ENCODE data around the gene NOTCH3. TPM values are rescaled to one million over a fixed set of nuclear protein-coding genes. Genes with fewer than 3 reads are reported as not detected.

NOTCH3 gene
- total RNA-seq, 1 experiment from 2014 or later = 47.3 TPM

DNA sequence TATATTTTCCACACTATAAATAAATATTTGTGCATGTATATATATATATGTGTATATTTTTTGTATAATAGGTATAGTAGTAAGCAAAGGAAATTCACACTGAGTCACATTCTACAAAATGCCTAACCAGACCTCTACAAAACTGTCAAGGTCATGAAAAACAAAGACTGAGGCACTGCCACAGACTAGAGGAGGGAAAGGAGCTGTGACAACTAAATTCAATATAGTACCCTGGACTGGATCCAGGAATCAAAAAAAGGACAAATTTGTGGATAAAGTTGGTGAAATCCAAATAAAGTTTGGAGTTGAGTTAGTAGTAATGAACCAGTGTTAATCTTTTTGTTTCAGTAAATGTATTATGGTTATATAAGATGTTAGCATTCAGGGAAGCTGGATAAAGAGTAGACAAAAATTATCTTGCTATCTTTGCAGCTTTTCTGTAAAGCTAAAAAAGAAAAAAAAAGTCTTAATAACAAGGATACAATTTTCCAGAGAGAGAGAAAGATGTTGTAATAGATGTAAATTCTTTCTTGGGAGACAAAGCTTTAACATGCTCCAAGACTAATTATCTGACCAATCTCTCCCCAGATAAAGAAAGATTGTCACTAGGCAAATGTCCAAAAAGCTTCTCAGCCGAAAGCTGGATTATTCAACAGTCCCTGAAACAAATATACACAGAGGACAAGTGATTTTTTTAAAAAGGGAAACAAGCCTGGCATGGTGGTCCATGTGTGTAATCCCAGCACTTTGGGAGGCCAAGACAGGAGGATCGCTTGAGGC is 74.5 kb downstream of the NOTCH3 start:
- DNase-seq (ENCODE audit: extremely low read depth, low read depth) = no peak

DNA sequence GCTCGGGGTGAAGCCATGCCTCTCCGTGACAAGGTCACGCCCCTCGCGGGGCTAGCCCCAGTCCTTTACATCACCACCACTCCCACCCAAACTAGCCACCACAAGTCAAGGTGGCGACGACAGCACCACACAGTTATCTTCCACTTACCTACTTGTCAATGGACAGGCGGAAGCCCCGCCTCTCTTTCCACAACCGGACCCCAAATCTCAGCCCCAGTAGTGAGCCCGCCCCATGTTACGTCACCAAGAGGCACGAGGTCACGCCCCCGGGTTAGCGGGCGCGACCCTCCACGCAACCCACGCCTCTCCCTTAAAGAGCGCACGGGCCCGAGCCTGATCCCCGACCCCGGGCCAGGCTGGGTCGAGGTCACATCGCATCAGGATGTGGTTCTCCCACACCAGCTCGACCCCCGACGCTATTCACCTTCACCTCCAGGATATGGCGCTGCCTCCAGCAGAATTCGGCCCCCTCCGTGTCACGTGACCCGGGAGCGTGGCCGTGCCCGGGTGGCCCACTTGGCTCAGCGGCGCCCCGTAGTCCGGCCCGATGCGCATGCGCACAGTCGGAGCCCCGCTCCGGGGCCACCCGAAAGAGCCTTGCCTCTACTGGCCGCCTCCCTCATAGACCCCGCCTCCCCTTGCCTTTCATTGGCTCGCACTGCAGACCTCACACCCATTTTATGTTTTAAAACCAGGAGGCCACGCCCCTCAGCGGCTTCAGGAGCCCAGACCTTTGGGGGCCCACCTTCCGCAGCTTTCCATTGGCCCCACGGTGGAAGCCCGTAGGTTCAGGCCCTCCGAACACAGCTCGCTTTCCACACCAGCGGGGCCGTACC is 75.3 kb downstream of the NOTCH3 start:
- peak; percentile 95 for DNase-seq (ENCODE audit: extremely low read depth, low read depth)

DNA sequence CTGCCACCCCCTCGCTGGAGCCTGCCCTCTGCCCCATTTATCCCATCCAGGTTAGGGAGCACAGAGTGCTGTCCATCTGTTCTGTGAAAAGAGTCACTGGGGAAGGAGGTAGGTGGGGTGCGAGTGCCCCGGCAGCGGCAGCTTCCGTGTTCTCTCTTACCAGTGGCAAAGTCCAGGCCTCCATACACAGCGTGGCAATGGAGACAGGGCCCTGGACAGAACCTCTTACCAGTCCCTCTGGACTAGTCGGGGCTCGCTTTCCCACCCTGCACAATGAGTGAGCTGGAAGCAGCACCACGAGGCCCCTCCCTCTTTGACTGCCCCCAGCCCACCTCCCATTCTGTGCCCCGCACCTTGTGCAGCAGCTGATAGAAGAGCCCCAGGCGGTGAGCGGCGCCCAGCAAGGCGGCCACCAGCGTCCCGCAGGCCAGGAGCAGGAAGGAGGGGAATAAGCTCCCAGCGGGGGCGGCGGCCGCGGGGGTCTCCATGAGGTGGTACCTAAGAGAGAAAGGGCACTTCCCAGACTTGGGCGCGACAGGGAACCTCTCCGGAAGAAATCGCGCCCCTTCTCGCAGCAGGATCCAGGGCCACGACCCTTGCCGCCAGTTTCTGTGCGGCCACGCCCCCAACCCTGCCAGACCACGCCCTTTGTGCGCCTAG is 76.1 kb downstream of the NOTCH3 start:
- no peak for DNase-seq (ENCODE audit: extremely low read depth, low read depth)

DNA sequence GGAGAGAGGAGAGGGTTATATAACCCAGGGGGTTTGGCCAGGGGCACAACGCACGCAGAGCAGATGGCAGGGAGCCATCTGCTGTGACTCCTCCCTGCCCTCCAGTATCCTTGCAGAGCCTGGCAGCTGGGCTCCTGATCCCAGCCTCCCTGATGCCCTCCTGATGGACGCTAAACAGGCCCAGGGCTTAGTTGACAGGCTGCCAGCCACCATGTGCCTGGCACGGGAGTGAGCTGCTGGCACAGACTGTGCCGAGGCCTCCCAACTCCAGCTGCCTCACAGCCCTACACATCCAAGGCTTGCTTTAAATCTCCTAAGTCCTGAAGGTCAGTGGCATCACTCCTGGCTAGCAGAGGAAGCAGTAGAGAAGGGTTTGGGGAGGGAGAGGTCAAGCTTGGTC is 76.9 kb downstream of the NOTCH3 start:
- DNase-seq (ENCODE audit: extremely low read depth, low read depth) = no peak

DNA sequence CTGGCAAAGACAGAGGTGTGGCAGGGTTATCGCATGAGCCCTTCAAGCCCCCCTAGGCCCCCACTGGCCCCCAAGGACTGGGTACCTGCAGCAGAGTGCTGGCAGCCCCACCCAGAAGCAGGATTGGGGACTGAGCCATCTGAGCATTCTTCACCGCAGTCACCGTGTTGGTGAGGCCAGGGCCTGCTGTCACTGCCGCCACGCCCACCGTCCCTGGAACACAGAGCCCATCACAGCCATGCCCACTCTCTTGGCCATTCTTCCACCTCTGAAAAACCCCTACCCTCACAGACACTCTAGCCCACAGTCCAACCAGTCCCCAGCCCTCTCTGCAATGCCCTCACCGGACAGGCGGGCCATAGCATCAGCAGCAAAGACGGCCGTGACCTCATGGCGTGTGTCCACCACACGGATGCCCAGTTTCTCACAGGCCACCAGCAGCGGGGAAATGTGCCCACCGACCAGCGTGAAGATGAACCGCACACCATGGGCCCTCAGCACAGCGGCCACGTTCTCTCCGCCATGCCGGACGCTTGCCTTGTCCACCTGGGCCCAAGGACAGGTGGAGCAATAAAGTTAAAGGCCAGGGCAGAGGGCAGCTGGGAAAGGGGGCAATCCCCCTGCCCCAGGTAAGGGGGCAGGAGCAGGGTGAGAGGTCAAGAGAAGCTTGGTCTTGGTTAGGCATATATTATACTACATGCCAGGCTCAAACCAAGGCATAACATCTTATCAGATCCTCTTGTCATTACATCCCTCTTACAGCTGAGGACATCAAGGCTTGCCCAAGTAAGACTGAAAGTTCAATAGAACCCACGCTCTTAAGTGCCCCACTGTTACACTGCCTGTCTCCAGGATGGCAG is 77.5 kb downstream of the NOTCH3 start:
- DNase-seq (ENCODE audit: extremely low read depth, low read depth) = no peak

DNA sequence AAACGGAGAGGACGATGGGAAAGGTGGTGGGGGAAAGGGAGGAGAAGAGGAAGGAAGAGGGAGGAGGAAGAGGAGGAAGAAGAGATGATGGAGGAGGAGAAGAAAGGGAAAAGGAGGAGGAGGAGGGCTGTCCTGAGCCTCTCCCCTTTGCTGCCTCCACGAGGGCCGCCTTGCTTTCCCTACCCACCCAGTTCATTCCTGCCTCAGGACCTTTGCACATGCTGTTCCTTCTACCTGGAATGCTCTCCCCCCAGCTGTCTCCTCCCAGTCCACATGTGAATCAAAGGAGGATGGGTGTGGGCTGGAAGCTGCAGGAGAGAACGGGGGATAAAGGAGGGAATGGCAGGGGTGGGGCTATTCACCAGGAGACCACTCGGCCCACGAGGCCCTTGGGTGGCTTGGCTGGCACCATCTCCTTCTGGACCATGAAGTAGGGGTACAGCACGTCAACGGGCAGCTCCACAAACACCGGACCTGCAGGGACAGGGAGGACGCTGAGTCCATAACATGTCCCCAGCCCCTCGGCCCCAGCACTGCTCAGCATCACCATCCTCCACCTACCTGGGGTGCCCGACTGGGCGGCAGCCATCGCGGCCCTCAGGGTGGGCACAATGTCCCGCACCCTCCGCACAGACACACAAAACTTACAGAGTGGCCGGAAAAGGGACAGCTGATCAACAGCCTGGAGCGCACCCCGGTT is 78.3 kb downstream of the NOTCH3 start:
- DNase-seq (ENCODE audit: extremely low read depth, low read depth) = no peak

DNA sequence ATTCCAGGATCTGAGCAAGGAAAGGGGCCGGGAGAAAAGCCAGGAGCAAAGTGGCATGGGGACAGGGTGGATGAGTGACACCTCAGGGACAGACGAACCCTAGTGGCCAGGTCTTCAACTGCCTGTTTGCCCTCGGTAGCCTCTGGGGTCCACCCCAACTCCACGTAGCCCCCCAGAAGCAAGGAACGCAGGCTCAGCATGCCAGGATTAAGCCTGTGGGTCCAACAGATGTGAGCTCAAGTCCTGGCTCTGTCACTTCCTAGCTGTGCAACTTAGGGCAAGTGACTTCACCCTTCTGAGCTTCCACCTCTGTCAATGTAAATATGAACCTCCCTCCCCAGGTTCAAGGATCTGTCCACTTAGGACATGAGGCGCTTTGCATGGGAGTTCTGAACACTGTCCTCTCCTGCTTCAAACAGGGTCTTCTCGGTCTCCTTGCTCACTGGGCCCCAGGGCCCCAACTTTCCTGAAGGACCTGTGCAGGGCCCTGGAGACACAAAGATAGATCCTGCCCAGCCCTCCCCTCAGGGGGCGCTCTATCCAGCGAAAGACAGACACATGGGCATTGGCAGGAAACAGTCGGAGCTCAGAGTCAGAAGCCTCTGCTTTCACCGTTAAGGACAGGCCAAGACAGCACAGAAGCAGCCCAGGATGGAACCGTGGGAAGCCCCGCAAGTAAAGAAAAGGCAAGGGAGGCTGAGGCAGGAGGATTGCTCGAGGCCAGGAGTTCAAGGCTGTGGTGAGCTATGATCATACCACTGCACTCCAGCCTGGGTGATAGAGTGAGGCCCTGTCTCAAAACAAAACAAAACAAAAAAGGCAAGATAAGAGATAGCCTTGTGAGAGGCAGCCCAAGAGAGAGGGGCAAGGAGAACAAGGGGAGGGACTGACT is 80.4 kb downstream of the NOTCH3 start:
- DNase-seq (ENCODE audit: extremely low read depth, low read depth) = no peak

DNA sequence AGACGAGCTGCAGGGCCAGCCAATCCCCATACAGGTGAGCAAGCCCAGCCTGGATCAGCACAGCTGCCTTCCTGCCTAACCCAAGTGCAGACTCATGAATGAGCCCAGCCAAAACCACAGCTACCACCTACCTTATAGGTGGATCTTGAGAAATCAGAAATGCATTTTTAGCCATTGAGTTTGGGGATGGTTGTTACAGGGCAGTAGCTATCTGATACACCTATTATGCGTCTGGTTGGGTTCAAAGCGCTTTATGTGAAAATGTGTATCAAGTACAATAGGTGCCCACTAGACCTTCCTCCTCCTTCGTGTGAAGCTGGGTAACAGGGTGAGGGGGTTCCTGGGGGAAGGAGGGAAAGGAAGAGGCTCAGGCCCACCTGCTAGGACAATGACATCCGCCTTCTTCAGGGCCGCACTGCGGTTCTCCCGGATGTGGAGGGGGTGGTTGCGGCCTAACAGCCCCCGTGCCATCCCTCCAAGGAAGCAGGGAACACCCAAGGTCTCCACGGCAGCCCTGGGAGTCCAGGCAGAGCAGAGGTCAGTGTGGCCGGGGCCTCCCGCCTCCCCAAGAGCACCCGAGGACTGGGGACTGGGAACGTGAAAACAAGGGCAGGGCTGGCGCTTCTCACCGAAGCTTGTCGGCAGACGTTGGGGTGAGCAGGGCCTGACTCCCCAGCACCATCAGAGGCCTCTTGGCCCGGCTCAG is 81.9 kb downstream of the NOTCH3 start:
- DNase-seq (ENCODE audit: extremely low read depth, low read depth) = no peak

DNA sequence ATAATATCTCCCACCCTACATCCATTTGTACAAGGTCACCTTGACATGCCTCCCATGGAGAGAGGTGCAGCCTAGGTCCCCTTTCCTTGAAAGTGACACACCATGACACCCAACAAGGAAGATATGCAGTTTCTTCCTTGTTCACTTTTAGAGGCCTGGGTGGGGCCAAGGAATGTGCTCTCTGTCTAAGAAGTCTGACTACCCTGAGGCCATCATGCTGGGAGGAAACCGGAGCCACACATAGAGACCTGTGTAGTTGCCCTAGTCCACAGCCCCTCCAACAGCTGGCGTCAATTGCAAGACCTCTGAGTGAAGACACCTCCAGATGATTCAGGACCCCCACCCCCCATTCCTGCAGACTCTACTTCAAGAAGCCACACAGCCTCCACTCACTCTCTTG is 82.5 kb downstream of the NOTCH3 start:
- DNase-seq (ENCODE audit: extremely low read depth, low read depth) = no peak

DNA sequence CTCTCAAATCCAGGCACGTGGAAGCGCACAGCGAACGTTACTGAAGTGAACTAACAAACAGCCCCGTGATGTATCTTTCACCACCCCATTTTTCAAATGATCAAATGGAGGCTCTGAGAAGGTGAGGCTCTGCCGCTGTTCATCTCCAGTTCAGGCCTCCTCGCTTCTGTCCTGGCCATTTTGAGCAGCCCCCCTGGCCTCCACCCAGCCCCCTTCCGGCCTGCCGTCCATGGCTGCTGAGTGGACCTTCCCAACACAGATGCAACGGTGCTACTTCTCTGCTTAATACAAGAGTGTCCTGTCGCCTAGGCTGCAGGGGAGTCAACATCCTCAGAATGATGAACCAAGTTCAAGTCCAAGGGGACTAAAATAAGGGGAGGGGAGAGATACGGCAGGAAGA is 83.9 kb downstream of the NOTCH3 start:
- DNase-seq (ENCODE audit: extremely low read depth, low read depth) = no peak

DNA sequence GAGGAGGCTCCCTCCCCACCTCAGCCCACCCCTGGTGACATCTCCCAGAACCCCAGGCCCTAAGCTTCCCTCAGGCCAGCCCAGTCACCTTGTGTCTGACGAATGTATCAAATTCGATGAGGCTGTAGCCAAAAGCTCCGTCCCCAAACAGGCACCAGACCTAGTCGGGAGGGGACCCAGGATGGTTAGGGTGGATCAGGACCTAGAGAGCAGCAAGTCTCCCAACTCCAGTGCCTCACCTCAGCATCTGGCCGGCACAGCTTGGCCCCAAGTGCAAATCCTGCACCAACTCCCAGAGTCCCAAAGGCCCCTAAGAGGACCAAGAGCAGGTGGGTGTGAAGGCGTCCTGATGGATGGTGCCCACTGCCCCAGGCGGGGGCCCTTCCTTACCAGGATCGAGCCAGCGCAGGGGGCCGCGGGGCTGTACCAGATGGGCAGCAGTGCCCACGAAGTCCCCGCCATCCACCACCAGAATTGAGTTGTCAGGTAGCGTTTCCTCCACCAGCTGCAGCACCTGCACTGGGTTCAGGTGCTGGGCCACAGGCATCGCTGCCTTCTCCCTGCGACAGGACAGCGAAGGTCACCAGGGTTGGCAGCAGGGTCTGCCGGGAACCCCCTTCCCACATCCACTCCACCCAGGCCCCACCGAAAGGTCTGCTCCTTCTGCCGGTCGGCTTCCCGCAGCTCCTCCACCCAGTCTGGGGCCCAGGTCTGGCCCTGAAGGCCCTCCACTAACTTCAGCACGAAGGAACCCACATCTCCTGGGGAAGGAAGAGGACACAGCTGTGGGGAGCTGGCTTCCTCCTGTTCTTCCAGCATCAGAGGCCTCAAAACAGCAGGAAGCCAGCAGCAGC is 84.8 kb downstream of the NOTCH3 start:
- DNase-seq (ENCODE audit: extremely low read depth, low read depth) = no peak

DNA sequence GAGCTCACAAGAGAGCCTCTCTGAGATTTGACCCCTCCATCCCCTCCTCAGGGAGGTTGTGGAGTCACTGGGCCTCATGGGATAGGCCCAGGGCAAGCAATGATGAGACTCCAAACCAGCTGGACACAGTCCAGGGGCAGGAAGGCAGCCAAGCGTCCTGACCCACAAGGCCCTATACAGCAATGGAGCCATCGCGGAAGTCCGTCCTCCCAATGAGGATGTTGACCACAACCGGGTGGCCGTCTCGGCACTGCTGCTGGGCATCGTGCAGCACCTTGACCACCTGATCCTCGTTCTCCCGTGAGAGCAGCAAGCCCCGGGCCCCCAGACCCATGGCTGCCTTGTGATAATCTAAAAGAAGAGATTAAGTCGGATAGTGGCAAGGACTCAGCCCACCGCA is 85.7 kb downstream of the NOTCH3 start:
- no peak for DNase-seq (ENCODE audit: extremely low read depth, low read depth)

DNA sequence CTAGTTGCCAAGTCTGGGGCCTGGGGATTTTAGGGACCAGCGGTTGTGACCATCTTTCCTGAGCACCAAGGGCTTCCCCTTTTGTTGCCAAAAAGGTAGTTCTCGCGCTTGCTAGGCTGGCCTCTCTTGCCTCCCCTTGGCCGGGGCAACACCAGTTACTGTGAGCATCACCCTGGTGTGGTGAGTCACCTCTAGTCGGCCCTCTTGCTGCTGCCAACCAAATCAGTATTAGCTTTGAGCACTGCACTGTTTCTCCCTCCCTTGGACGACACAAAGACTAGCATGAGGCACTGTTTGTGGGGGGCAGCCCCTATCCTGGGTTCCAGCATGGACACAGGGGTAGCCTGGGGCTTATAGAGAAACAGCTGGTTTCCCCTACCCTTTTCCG is 86.6 kb downstream of the NOTCH3 start:
- no peak for DNase-seq (ENCODE audit: extremely low read depth, low read depth)

DNA sequence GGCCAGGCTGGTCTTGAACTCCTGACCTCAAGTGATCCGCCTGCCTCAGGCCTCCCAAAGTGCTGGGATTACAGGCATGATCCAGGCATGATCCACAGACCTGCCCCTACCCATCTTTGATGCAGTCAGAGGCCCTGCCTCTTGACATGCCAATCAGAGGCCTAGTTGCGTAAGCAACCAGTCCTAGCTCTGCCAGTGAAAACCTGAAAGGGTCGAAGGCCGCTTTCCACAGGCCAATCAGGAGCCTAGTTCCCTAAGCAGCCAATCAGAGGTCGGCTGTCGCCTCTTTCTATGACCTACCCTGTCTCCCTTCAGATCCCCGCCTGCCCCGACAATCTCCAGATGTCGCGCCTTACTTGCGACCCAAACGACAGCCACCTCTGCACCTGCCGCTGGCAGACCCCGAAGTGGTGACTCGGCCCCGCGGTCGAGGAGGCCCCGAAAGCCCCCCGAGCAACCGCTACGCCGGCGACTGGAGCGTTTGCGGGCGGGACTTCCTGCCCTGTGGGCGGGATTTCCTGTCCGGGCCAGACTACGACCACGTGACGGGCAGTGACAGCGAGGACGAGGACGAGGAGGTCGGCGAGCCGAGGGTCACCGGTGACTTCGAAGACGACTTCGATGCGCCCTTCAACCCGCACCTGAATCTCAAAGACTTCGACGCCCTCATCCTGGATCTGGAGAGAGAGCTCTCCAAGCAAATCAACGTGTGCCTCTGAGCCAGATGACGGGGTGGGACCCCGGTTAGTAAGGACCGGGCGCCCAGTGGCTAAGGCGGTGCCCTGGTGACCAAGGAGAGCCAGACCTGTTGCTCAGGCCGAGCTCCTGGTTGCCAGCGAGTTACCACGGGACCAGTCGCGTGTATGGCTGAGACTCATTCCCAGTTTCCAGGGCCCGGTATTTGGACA is 87.3 kb downstream of the NOTCH3 start:
- no peak for DNase-seq (ENCODE audit: extremely low read depth, low read depth)

DNA sequence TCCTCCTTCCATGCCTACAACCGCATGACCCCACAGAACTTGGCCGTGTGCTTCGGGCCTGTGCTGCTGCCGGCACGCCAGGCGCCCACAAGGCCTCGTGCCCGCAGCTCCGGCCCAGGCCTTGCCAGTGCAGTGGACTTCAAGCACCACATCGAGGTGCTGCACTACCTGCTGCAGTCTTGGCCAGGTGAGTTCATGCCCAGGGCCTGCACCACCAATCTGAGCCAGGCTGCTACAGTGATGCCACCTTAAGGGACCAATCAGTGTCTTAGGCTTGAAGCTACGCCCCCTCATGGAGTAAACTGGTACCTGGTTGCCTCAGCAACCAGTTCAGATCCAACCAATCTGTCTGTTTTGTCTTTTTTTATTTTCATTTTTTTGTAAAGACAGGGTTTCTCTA is 88.4 kb downstream of the NOTCH3 start:
- no peak for DNase-seq (ENCODE audit: extremely low read depth, low read depth)

DNA sequence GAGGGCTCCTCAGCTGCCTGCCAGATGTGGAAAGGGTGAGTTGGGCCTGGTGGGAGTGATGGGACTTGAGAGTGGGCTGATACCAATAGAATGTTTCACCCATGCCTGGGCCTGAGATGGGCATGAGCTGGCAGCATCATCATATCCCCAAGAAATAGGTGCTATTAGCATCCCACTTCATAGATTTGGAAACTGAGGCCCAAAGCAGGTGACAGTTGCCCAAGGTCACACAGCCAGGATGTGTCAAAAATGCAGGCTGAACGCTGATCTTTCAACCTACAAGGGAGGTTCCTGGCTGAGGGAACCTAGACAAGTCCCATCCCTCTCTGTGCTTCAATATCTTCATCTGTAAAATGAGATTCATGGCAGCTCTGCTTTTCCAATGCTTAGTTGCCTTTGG is 89.0 kb downstream of the NOTCH3 start:
- no peak for DNase-seq (ENCODE audit: extremely low read depth, low read depth)

All from NCI-H460 (cell line).